HG02642 (cell line): ENCODE data around the gene SBF2.
A peak's percentile ranks its signal among the peaks of the same experiment; 100 is the strongest.

Source experiments
- ATAC-seq: cut with Tn5 transposase; IDR thresholded peaks from one replicate; pipeline ENCODE4 v1.9.1; 2021; ENCODE audit warnings: mild to moderate bottlenecking; ENCODE audit not compliant: unreplicated experiment, poor library complexity

The SBF2 gene

GRCh38 chr11:10317776-10318526 lies 23.9 kb upstream of the SBF2 start:
- ATAC-seq = peak; percentile 60

- ATAC-seq = peak; percentile 25
Measured at GRCh38 chr11:10317151-10317755, 23.2 kb upstream of the SBF2 start.

- no peak for ATAC-seq
Measured at GRCh38 chr11:10315083-10315482, 21.1 kb upstream of the SBF2 start.

- peak; percentile 63 for ATAC-seq
Measured at GRCh38 chr11:10314199-10315072, 20.4 kb upstream of the SBF2 start.

- ATAC-seq = no peak
Measured at GRCh38 chr11:10311802-10312201, 17.8 kb upstream of the SBF2 start.

GRCh38 chr11:10310301-10310841 lies 16.4 kb upstream of the SBF2 start:
- ATAC-seq = no peak

- no peak for ATAC-seq
Measured at GRCh38 chr11:10309163-10310093, 15.4 kb upstream of the SBF2 start.

GRCh38 chr11:10308201-10308954 lies 14.4 kb upstream of the SBF2 start:
- no peak for ATAC-seq

- peak; percentile 61 for ATAC-seq
Measured at GRCh38 chr11:10307400-10308200, 13.6 kb upstream of the SBF2 start.

GRCh38 chr11:10307022-10307399 lies 13.0 kb upstream of the SBF2 start:
- no peak for ATAC-seq

- no peak for ATAC-seq
Measured at GRCh38 chr11:10305964-10306918, 12.2 kb upstream of the SBF2 start.

GRCh38 chr11:10305262-10305963 lies 11.4 kb upstream of the SBF2 start:
- no peak for ATAC-seq

- peak; percentile 16 for ATAC-seq
Measured at GRCh38 chr11:10304495-10305261, 10.7 kb upstream of the SBF2 start, which contains the start of gene ADM. Gene ADM (plus strand): TSS chr11:10305073. CDS start chr11:10305701, 628 bp downstream.

GRCh38 chr11:10303558-10304363 lies 9.7 kb upstream of the SBF2 start:
- no peak for ATAC-seq
